ENCODE results near the gene C10orf71. TPM values are rescaled to one million over a fixed set of nuclear protein-coding genes. Genes with fewer than 3 reads are reported as not detected.

The C10orf71 gene
- total RNA-seq, 2 donors from 2014 or later = not detected

GRCh38 chr10:49263591-49263990 lies 35.4 kb upstream of the C10orf71 start:
- peaks cover 6 to 14% of the 10 kb centered on the region in 2 donors for H3K36me3 Mint-ChIP-seq (ENCODE audit: insufficient read depth in 2 of 2)
- peaks cover 11 to 12% of the 10 kb centered on the region in 2 donors for H3K9me3 Mint-ChIP-seq
- no peak for ATAC-seq (replicated peaks in 1 of 2)
- no peak overlapping the region for H3K4me3 Mint-ChIP-seq
- DNase-seq = no peak
- H3K27ac Mint-ChIP-seq = no peak overlapping the region
- H3K4me1 Mint-ChIP-seq (ENCODE audit: low read depth) = no peaks in the 10 kb centered on the region
- no peaks in the 10 kb centered on the region for H3K27me3 Mint-ChIP-seq (ENCODE audit: low read depth)

DNA sequence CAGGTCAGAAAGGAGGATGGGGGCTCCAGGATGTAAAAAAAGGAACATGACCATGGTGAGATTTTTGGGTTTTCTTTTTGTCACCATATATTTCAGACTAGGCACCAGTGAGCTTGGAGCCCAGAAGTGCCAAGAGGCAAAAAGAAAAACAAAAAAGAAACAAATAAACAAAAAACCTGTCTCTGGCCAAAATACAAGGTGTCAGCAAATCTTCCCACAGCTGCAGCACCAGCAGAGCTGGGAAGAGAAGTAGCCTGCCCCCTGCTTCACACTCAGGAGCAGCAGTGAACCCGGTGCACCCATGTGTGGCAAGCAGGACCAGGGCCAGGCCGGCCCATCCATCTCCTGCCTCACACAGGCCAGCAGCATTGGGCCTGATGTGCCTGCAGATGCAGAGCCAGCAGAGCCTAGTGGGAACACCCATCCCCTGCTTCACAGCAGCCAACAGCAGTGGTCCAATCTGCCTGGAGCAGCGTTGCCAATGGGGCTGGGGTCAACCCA lies 34.7 kb upstream of the C10orf71 start:
- H3K27ac Mint-ChIP-seq = no peak overlapping the region
- DNase-seq (no peak), ATAC-seq (replicated peaks in 1 of 2) (no peak)
- peaks cover 11 to 12% of the 10 kb centered on the region in 2 donors for H3K9me3 Mint-ChIP-seq
- no peaks in the 10 kb centered on the region for H3K27me3 Mint-ChIP-seq (ENCODE audit: low read depth)
- no peaks in the 10 kb centered on the region for H3K4me1 Mint-ChIP-seq (ENCODE audit: low read depth)
- H3K4me3 Mint-ChIP-seq = no peak overlapping the region
- peaks cover 6 to 14% of the 10 kb centered on the region in 2 donors for H3K36me3 Mint-ChIP-seq (ENCODE audit: insufficient read depth in 2 of 2)

DNA sequence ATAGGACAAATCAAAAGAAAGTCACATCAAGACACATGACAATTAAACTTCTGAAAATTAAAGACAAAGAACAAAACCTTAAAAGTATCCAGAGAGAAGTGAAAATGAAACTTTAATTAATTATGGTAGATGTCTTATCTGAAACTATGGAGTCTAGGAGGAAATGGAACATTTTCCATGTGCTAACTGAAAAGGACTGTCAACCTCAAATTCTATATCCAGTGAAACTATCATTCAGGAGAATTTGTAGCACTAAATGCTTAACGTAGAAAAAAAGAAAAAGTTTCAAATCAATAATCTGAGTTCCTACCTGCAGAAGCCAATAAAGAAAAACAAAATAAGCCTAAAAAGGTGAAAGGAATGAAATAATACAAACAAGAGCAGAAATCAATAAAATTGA lies 33.1 kb upstream of the C10orf71 start:
- Mint-ChIP-seq H3K9me3 (peaks cover 11 to 12% of the 10 kb centered on the region in 2 donors), H3K4me1 (ENCODE audit: low read depth) (no peaks in the 10 kb centered on the region), H3K27ac (no peak overlapping the region), H3K36me3 (ENCODE audit: insufficient read depth in 2 of 2) (peaks cover 6 to 14% of the 10 kb centered on the region in 2 donors), H3K27me3 (ENCODE audit: low read depth) (no peaks in the 10 kb centered on the region), H3K4me3 (no peak overlapping the region)
- ATAC-seq (replicated peaks in 1 of 2) (no peak), DNase-seq (no peak)

DNA sequence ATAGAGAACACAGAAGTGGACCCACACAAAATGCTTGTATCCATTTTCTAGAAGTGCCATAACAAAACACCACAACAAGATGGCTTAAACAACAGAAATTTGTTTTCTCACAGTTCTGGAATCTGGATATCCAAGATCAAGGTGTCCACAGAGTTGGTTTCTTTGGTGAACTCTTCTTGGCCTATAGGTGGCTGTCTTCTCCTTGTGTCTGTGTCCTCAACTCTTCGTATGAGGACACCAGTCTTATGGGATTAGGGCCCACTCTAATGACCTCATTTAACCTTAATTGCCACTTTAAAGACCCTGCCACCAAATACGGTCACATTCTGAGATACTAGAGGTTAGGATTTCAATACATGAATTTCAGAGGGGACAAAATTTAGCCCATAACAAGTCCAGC lies 30.8 kb upstream of the C10orf71 start:
- H3K9me3 Mint-ChIP-seq = peaks cover 11 to 12% of the 10 kb centered on the region in 2 donors
- H3K36me3 Mint-ChIP-seq (ENCODE audit: insufficient read depth in 2 of 2) = peaks cover 6 to 14% of the 10 kb centered on the region in 2 donors
- no peak overlapping the region for H3K27ac Mint-ChIP-seq
- peaks cover 14% of the 10 kb centered on the region for H3K4me1 Mint-ChIP-seq (ENCODE audit: low read depth)
- DNase-seq (no peak), ATAC-seq (replicated peaks in 1 of 2) (no peak)
- no peaks in the 10 kb centered on the region for H3K27me3 Mint-ChIP-seq (ENCODE audit: low read depth)
- no peak overlapping the region for H3K4me3 Mint-ChIP-seq

- H3K9me3 Mint-ChIP-seq = peaks cover 8 to 10% of the 10 kb centered on the region in 2 donors
- peaks cover 6 to 11% of the 10 kb centered on the region in 2 donors for H3K36me3 Mint-ChIP-seq (ENCODE audit: insufficient read depth in 2 of 2)
- no peak overlapping the region for H3K27ac Mint-ChIP-seq
- H3K27me3 Mint-ChIP-seq (ENCODE audit: low read depth) = no peaks in the 10 kb centered on the region
- no peak overlapping the region for H3K4me3 Mint-ChIP-seq
- ATAC-seq (replicated peaks in 1 of 2) (no peak), DNase-seq (no peak)
- peaks cover 14% of the 10 kb centered on the region for H3K4me1 Mint-ChIP-seq (ENCODE audit: low read depth)
Measured at GRCh38 chr10:49269523-49269922, 29.4 kb upstream of the C10orf71 start.

GRCh38 chr10:49270565-49270964 lies 28.4 kb upstream of the C10orf71 start:
- DNase-seq (no peak), ATAC-seq (replicated peaks in 1 of 2) (no peak)
- Mint-ChIP-seq H3K4me1 (ENCODE audit: low read depth) (peaks cover 14% of the 10 kb centered on the region), H3K36me3 (ENCODE audit: insufficient read depth in 2 of 2) (peaks cover 2 to 6% of the 10 kb centered on the region in 2 donors), H3K27me3 (ENCODE audit: low read depth) (no peaks in the 10 kb centered on the region), H3K27ac (no peak overlapping the region), H3K9me3 (peaks cover 4 to 6% of the 10 kb centered on the region in 2 donors), H3K4me3 (no peak overlapping the region)

- no peaks in the 10 kb centered on the region for H3K27me3 Mint-ChIP-seq (ENCODE audit: low read depth)
- no peak overlapping the region for H3K4me3 Mint-ChIP-seq
- no peak for DNase-seq
- H3K4me1 Mint-ChIP-seq (ENCODE audit: low read depth) = peaks cover 14% of the 10 kb centered on the region
- H3K9me3 Mint-ChIP-seq = peaks cover 0 to 2% of the 10 kb centered on the region in 2 donors
- no peaks in the 10 kb centered on the region for H3K36me3 Mint-ChIP-seq (ENCODE audit: insufficient read depth in 2 of 2)
- no peak overlapping the region for H3K27ac Mint-ChIP-seq
- ATAC-seq (replicated peaks in 1 of 2) = no peak
Measured at GRCh38 chr10:49271346-49271745, 27.6 kb upstream of the C10orf71 start.

DNA sequence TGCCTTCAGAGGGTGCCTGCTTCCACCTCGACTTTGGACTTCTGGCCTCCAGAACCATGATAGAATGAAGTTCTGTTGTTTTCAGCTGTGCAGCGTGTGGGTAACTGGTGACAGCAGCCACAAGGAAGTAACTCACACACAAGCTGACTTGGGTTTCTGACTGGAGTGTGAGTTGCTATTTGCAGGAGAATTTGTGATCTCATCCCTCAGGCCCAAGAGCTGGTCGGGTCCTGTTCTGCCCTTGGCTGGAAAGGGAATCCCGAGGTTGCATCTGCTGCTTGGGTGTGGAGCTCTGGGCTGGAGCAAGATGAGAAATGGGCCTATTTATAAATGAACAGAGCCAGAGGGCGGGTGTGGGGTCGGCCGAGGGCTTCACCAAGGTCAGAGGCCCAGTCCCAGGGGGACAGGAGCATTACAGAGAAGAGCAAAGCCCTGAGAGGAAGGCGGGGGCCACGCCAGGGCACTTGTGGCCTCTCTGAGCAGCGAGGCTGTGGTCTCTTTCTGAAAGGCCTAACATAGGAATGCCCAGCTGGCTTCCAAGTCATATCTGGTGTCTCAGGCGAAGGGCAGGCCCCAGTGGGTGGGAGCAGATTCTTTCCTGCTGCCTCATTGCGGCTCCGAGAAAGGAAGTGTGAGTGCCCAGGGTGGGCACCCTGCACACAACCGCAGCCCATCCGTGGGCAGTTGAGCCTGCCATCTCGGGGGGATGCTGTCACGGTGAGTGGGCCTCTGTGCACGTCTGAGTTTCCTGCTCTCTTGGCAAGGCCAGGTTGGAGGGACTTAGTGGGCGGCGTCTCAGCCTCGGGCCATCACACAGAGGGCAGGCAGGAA lies 26.5 kb upstream of the C10orf71 start:
- no peaks in the 10 kb centered on the region for H3K9me3 Mint-ChIP-seq
- no peak overlapping the region for H3K27ac Mint-ChIP-seq
- H3K4me1 Mint-ChIP-seq (ENCODE audit: low read depth) = peaks cover 14% of the 10 kb centered on the region
- no peaks in the 10 kb centered on the region for H3K27me3 Mint-ChIP-seq (ENCODE audit: low read depth)
- ATAC-seq (replicated peaks in 1 of 2) (peak; percentile 68 to 69), DNase-seq (peak; percentile 10 to 18)
- H3K36me3 Mint-ChIP-seq (ENCODE audit: insufficient read depth in 2 of 2) = no peaks in the 10 kb centered on the region
- peak overlapping the region in 1 of 2 donors; percentile 16 for H3K4me3 Mint-ChIP-seq

DNA sequence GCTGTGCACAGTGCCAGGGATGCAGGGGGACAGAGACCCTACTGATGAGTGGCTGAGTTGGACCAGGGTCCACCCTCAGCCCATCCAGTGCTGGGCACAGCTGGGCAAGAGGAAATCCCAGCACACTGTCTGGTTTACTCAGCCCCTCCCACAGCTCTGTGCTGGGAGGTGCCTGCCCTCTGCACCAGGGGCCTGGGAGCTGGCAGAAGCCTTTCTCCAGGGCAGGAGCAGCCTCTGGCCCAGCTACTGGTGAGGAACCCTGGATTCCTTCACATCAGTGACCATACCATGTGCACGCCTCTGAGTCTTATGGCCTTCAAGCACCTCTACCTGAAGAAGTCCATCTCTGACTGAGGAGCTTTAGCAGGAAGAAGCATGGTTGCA lies 25.9 kb upstream of the C10orf71 start:
- DNase-seq = no peak
- Mint-ChIP-seq H3K27ac (no peak overlapping the region), H3K27me3 (ENCODE audit: low read depth) (no peaks in the 10 kb centered on the region)

GRCh38 chr10:49273626-49274025 lies 25.3 kb upstream of the C10orf71 start:
- no peaks in the 10 kb centered on the region for H3K27me3 Mint-ChIP-seq (ENCODE audit: low read depth)
- H3K4me3 Mint-ChIP-seq = no peak overlapping the region
- H3K27ac Mint-ChIP-seq = no peak overlapping the region
- H3K9me3 Mint-ChIP-seq = no peaks in the 10 kb centered on the region
- DNase-seq = no peak
- H3K36me3 Mint-ChIP-seq (ENCODE audit: insufficient read depth in 2 of 2) = no peaks in the 10 kb centered on the region
- no peak for ATAC-seq (replicated peaks in 1 of 2)
- H3K4me1 Mint-ChIP-seq (ENCODE audit: low read depth) = peaks cover 14% of the 10 kb centered on the region

More for the DNA sequence above, 25.9 kb upstream of the C10orf71 start:
- no peak for ATAC-seq (replicated peaks in 1 of 2)
- no peaks in the 10 kb centered on the region for H3K36me3 Mint-ChIP-seq (ENCODE audit: insufficient read depth in 2 of 2)
- peaks cover 14% of the 10 kb centered on the region for H3K4me1 Mint-ChIP-seq (ENCODE audit: low read depth)
- no peaks in the 10 kb centered on the region for H3K9me3 Mint-ChIP-seq
- H3K4me3 Mint-ChIP-seq = no peak overlapping the region

- Mint-ChIP-seq H3K36me3 (ENCODE audit: insufficient read depth in 2 of 2) (no peaks in the 10 kb centered on the region), H3K4me3 (no peak overlapping the region), H3K27ac (no peak overlapping the region), H3K4me1 (ENCODE audit: low read depth) (peaks cover 14% of the 10 kb centered on the region), H3K27me3 (ENCODE audit: low read depth) (no peaks in the 10 kb centered on the region), H3K9me3 (no peaks in the 10 kb centered on the region)
- DNase-seq (no peak), ATAC-seq (replicated peaks in 1 of 2) (no peak)
Measured at GRCh38 chr10:49274886-49275285, 24.1 kb upstream of the C10orf71 start.

GRCh38 chr10:49275896-49276295 lies 23.1 kb upstream of the C10orf71 start:
- H3K9me3 Mint-ChIP-seq = no peaks in the 10 kb centered on the region
- H3K4me3 Mint-ChIP-seq = no peak overlapping the region
- DNase-seq (no peak), ATAC-seq (replicated peaks in 1 of 2) (no peak)
- H3K27ac Mint-ChIP-seq = no peak overlapping the region
- H3K27me3 Mint-ChIP-seq (ENCODE audit: low read depth) = no peaks in the 10 kb centered on the region
- no peaks in the 10 kb centered on the region for H3K36me3 Mint-ChIP-seq (ENCODE audit: insufficient read depth in 2 of 2)
- H3K4me1 Mint-ChIP-seq (ENCODE audit: low read depth) = peaks cover 20% of the 10 kb centered on the region

GRCh38 chr10:49276596-49276995 lies 22.4 kb upstream of the C10orf71 start:
- no peak overlapping the region for H3K27ac Mint-ChIP-seq
- H3K9me3 Mint-ChIP-seq = no peaks in the 10 kb centered on the region
- no peak for DNase-seq
- peaks cover 20% of the 10 kb centered on the region for H3K4me1 Mint-ChIP-seq (ENCODE audit: low read depth)
- H3K27me3 Mint-ChIP-seq (ENCODE audit: low read depth) = no peaks in the 10 kb centered on the region
- no peak overlapping the region for H3K4me3 Mint-ChIP-seq
- H3K36me3 Mint-ChIP-seq (ENCODE audit: insufficient read depth in 2 of 2) = no peaks in the 10 kb centered on the region
- no peak for ATAC-seq (replicated peaks in 1 of 2)

DNA sequence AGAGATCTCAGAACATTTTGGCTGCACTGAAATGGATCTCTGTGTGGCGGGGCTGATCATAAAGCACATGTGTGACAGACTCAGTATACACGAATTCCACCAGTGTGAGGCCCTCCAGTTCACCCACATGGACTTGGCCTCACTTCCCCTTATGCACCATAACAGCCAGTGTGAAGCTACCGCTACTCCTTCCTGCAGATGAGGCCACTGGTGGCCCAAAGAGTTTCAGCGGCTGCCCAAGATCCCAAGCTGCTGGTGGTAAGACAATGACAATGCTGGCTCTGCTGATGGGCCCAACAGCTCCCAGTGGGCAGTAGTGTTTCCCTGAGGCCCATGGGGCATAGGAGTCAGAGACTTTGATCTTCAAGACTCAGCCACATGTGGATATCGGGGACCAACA lies 21.0 kb upstream of the C10orf71 start:
- Mint-ChIP-seq H3K4me3 (no peak overlapping the region), H3K4me1 (ENCODE audit: low read depth) (peaks cover 6% of the 10 kb centered on the region), H3K9me3 (no peaks in the 10 kb centered on the region), H3K27me3 (ENCODE audit: low read depth) (no peaks in the 10 kb centered on the region), H3K27ac (no peak overlapping the region), H3K36me3 (ENCODE audit: insufficient read depth in 2 of 2) (no peaks in the 10 kb centered on the region)
- DNase-seq (no peak), ATAC-seq (replicated peaks in 1 of 2) (no peak)
